ENCODE results near the gene SLC13A3. TPM values are rescaled to one million over a fixed set of nuclear protein-coding genes. Genes with fewer than 3 reads are reported as not detected.

Gene SLC13A3
- total RNA-seq, 1 donor from 2014 or later: 0.30 TPM

DNA sequence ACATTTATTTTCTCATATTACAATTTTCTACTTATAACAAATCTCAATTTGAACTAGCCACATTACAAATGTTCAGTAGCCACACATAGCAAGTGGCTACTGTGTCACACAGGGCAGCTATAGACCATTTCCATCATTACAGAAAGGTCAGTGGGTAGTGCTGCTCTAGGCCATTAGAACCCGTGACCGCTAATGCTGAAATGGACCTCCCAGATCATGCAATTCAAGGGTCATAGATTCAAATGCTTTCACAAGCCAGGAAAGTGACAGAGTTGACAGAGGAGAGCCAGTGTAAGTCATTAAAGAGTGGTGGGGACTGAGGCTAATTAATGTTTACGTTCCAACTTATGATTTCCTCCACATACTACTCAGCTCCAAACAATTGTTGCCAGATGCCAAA lies 97.3 kb downstream of the SLC13A3 start:
- H3K27ac ChIP-seq (replicated peaks): no peak overlapping the region
- no peaks in the 10 kb centered on the region for H3K9me3 ChIP-seq (replicated peaks)
- intact Hi-C loops (cut with micrococcal nuclease): no loop called here
- peaks cover 16% of the 10 kb centered on the region for H3K27me3 ChIP-seq (ENCODE audit: low read depth)
- TF ChIP-seq, protein P1, sequence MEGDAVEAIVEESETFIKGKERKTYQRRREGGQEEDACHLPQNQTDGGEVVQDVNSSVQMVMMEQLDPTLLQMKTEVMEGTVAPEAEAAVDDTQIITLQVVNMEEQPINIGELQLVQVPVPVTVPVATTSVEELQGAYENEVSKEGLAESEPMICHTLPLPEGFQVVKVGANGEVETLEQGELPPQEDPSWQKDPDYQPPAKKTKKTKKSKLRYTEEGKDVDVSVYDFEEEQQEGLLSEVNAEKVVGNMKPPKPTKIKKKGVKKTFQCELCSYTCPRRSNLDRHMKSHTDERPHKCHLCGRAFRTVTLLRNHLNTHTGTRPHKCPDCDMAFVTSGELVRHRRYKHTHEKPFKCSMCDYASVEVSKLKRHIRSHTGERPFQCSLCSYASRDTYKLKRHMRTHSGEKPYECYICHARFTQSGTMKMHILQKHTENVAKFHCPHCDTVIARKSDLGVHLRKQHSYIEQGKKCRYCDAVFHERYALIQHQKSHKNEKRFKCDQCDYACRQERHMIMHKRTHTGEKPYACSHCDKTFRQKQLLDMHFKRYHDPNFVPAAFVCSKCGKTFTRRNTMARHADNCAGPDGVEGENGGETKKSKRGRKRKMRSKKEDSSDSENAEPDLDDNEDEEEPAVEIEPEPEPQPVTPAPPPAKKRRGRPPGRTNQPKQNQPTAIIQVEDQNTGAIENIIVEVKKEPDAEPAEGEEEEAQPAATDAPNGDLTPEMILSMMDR (IDR thresholded peaks at IDR 0.05; ENCODE audit: borderline replicate concordance): no peak
- no peaks in the 10 kb centered on the region for H3K4me1 ChIP-seq
- no peak for DNase-seq
- H3K4me3 ChIP-seq: no peak overlapping the region
- H3K36me3 ChIP-seq: no peaks in the 10 kb centered on the region

DNA sequence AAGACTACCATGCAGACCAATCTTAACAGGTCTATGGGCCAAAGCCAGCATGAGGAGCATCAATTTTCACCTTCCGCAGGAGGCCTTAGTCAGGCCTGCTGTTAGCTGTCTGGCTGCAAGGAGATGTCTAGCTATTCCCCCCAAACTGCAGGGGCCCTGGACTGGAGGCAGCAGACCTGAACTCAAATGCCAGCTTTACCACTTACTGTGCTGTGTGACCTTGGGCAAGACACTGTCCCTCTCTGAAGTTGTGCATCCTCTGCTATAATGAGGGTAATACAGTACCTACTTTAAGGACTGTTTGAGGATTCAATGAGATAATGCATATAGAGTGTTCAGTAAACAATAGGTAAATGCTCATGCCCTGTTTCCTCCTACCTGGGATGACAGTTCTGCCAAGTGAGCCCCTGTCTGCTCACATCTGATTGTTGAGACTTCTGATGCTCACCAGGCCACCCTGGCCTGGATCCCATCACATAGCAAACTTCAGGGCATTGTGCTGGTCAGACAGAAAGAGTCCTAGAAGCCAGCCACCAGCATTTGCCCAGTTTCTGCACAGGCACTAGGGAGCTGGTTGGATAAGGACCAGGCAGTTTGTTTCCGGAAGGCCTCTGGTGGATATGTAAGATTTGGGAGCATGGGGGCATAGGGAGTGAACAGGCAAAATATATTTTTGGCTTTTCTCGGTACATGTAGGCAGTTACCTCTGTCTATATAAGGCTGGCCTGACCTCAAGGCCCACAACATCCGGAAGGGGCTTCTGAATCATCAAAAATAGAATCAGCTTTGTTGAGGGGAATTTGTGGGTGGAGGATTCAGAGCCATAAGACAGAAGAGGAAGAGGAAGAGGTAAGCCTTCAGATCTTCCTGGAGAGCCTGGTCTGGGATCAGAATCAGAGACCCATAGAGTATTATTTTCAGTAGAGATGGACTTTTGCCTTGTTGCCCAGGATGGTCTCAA lies 98.5 kb downstream of the SLC13A3 start:
- Histone ChIP-seq H3K4me3 (no peak overlapping the region), H3K9me3 (replicated peaks) (no peaks in the 10 kb centered on the region), H3K36me3 (no peaks in the 10 kb centered on the region), H3K27ac (replicated peaks) (no peak overlapping the region), H3K4me1 (no peaks in the 10 kb centered on the region), H3K27me3 (ENCODE audit: low read depth) (peaks cover 28% of the 10 kb centered on the region)
- intact Hi-C loops (cut with micrococcal nuclease): no loop called here
- DNase-seq: no peak
- TF ChIP-seq, protein P1 (IDR thresholded peaks at IDR 0.05; ENCODE audit: borderline replicate concordance): no peak

DNA sequence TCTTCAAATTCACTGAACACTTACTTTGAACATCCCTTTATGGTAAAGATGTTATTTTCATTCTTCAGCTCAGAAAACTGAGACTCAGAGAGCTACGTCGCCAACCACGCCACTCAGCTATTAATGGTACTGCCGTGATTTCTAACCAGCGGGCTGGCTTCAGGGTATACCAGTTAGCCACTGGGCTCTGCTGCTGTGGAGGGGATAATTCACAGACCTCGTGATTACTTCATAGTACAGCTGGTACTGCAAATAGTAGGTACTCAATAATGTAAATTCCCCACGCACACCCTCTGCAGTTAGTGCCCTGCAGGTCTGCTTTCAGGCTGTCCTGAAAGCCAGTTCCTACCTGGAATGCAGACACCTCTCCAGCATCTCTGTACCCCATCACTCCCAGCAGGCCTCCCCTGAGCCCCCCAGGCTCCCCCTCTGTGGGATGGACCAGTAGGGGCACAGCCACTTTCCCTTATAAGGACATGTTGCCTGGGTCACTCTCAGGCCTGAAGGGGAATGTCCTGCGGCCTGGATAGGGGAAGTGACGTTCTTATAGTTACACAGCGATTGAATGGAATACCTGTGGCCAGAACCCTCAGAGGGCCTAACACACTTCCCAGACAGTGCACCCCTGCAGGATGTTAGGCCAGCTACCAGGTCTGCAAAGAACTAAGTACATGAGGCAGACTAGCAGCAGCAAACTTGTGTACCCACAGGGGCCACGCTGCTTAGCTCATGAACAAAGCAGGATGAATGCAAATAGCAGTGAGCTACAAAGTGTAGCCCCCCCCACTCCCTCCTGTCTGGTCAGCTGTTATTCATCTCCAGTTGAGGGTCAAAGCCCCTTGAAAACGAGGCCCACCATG lies 99.5 kb downstream of the SLC13A3 start:
- Histone ChIP-seq H3K27me3 (ENCODE audit: low read depth) (peaks cover 36% of the 10 kb centered on the region), H3K9me3 (replicated peaks) (no peaks in the 10 kb centered on the region), H3K36me3 (no peaks in the 10 kb centered on the region), H3K4me3 (no peak overlapping the region), H3K27ac (replicated peaks) (no peak overlapping the region), H3K4me1 (no peaks in the 10 kb centered on the region)
- TF ChIP-seq, protein P1 (IDR thresholded peaks at IDR 0.05; ENCODE audit: borderline replicate concordance): no peak
- DNase-seq: no peak
- intact Hi-C loops (cut with micrococcal nuclease): no loop called here

DNA sequence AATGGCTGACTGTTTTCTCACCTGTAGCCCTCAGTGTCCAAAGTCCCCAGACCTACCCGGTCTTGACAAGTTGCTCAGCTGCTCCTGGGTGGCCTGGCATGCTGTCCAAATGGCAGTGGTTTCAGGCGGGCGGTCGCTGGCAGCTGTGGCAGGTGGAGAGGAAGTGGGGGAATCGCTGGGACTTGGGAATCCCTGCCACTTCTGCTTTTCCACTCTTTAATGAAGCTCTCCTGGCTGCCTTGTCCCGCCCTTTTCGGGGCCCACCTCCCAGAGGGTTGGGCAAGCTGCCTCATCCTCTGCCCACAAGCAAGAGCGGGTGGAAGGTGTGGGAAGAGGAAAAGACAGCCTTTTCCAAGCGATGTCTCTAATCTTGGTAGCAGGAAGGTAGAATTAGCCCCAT lies 100.8 kb downstream of the SLC13A3 start, which contains the start of gene OCSTAMP:
OCSTAMP (minus strand) TSS at position 194 of the 400 bp plus-strand sequence; CDS start at position 100, 94 bp downstream.
- Histone ChIP-seq H3K27ac (replicated peaks) (no peak within 1 kb of the TSS), H3K4me3 (no peak within 1 kb of the TSS), H3K27me3 (ENCODE audit: low read depth) (peaks cover 38% of the 10 kb centered on the region), H3K9me3 (replicated peaks) (no peaks in the 10 kb centered on the region), H3K36me3 (no peaks in the 10 kb centered on the region), H3K4me1 (no peaks in the 10 kb centered on the region)
- TF ChIP-seq, protein P1 (IDR thresholded peaks at IDR 0.05; ENCODE audit: borderline replicate concordance): no peak
- intact Hi-C loops (cut with micrococcal nuclease): no loop called here
- DNase-seq: no peak

DNA sequence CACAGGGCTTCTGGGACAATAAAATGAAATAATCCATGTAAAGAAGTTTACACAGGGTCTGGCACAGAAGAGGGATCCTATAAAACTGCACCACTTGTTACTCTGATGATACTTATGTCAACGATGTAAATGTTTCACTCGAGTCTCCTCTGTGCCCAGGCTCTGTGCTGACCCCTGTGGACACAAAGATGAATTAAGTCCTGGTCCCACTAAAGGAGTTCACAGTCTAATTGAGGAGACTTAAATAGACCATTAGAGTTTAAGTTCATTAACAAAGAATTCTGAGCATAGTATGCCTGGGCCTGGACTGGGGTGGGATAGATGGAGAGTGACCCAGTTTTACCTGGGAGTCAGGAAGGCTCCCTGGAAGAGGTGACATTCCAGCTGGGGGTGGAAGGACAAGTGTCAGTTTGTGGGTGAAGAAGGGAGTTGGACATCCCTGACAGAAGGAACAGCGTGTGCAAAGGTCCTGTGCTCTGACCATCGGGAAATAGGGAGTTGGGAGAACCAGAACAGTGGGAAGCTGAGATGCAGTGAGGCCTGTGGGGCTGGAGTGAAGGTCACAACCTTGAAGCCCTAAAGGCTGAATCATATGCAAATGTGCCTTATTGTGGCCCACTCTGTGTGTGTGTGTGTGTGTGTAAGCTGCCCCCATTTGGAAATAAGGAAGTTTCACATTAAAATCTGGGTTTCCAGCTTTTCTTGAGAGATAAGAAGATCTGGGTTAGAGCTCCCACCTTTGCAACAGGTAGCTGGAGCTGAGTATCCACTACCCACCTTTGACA lies 101.9 kb downstream of the SLC13A3 start:
- H3K36me3 ChIP-seq: no peaks in the 10 kb centered on the region
- H3K4me1 ChIP-seq: no peaks in the 10 kb centered on the region
- intact Hi-C loops (cut with micrococcal nuclease): no loop called here
- no peak overlapping the region for H3K27ac ChIP-seq (replicated peaks)
- peaks cover 43% of the 10 kb centered on the region for H3K27me3 ChIP-seq (ENCODE audit: low read depth)
- H3K9me3 ChIP-seq (replicated peaks): no peaks in the 10 kb centered on the region
- no peak overlapping the region for H3K4me3 ChIP-seq
- no peak for DNase-seq
- TF ChIP-seq, protein P1 (IDR thresholded peaks at IDR 0.05; ENCODE audit: borderline replicate concordance): no peak

Measured in left ventricle myocardium inferior (tissue), 1 donor.